Globus pallidus (tissue), 1 donor: ENCODE results near the gene NPAP1.
"Not testable (repeated sequence)": the region's sequence is repeated elsewhere in the genome, so short reads cannot be mapped to it uniquely, and the experiment has no call there.

ENCODE experiments used
- DNase-seq: peaks from one replicate; pipeline ENCODE4 v3.0.0-alpha.2; 2015; ENCODE audit warnings: low spot score

Gene NPAP1, protein sequence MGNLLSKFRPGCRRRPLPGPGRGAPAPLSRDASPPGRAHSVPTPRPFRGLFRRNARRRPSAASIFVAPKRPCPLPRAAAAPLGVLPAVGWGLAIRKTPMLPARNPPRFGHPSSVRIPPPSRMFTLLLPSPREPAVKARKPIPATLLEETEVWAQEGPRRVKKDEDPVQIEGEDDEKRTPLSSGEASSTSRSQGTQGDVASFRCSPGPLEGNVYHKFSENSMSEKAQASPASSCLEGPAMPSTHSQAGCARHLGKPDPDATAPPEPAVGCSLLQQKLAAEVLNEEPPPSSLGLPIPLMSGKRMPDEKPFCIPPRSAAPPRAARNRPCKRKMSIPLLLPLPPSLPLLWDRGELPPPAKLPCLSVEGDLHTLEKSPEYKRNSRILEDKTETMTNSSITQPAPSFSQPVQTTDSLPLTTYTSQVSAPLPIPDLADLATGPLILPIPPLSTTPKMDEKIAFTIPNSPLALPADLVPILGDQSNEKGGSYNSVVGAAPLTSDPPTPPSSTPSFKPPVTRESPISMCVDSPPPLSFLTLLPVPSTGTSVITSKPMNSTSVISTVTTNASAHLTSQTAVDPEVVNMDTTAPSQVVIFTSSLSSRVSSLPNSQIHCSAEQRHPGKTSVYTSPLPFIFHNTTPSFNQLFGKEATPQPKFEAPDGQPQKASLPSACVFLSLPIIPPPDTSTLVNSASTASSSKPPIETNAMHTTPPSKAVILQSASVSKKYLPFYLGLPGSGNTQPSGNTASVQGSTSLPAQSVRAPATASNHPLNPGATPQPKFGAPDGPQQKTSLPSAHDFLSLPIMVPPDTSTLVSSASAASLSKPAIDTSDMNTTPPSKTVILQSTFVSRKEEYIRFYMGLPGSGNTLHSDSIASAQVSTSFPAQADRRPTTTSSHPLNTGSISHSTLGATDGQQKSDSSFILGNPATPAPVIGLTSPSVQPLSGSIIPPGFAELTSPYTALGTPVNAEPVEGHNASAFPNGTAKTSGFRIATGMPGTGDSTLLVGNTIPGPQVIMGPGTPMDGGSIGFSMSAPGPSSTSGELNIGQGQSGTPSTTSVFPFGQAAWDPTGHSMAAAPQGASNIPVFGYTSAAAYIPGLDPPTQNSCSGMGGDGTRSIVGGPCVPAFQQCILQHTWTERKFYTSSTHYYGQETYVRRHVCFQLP

GRCh38 chr15:24675332-24676144 is at the start of gene NPAP1:
TSS of gene NPAP1 (plus strand) at chr15:24675775. CDS start at chr15:24675868, 93 bp downstream.
- no peak for DNase-seq

DNA sequence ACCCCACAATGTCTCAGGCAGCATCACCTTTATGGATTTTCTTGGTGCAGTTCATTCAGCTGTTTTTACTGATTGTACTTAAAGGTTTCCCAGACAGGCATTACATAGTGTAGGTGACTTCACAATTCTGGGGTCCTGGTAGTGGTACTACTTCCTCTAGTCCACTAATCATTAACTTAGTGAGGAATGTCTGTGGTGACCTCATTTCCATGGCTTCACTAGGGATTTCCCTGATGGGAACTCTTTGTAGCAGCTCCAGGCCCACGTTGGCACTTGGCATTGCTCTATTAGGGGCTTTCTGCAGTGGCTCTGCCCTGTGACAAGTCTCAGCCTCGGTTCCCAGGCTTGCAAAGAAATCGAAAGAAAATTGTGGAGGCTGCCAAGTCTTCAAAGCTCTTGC is 48.1 kb upstream of the NPAP1 start:
- DNase-seq = no peak

DNA sequence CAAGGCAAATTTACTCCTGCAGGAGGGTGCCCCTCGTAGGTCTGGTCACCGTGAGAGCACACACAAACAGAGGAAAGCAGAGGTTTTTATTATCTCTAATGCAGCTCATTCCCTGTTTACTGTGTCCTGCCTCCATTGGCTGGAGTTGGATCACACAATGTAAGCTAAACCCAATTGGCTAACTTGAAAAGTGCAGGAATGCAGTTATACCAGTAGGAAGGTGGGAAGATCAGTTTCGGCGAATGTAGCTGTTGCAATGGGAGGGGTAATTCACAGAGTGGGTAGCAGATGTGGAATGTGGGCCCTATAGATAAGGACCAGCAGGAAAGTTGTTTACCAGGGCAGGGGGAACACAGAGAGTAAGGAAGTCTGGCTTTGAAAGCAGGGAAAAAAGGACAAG is 42.5 kb upstream of the NPAP1 start:
- no peak for DNase-seq

GRCh38 chr15:24639412-24639811 is 36.2 kb upstream of the NPAP1 start:
- not testable (repeated sequence) for DNase-seq

DNA sequence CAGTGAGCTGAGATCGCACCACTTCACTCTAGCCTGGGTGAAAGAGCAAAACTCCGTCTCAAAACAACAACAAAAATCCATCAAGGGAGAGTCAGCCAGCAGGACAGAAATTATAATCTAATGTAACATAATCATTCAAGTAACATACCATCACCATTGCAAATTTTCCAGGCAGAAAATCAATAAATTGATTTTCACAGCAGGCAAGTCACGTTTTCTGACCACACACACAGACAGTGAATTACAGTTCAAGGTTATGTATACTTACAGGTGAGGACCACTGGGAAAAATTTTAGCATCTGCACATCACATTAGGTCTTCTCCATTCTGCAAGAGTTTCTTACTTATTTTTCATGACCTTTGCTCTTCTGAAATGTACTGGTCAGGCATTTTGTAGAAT is 29.9 kb upstream of the NPAP1 start:
- DNase-seq = no peak

DNA sequence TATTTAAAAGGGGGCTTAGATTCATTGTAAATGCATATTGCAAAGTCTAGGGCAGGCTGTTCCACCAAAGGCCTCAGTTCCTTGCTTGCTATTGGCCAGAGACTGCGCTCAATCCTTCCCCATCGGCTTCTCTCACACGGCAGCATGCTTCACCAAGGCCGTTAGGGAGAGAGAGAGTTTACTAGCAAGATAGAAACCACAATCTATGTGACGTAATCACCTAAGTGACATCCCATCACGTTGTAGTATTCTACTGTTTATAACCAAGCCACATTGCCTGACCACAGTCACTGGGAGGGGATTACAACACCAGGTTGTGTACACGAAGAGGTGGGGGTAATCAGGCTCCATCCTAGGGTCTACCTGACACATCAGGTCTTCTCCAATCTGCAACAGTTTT is 16.0 kb upstream of the NPAP1 start:
- DNase-seq = no peak

DNA sequence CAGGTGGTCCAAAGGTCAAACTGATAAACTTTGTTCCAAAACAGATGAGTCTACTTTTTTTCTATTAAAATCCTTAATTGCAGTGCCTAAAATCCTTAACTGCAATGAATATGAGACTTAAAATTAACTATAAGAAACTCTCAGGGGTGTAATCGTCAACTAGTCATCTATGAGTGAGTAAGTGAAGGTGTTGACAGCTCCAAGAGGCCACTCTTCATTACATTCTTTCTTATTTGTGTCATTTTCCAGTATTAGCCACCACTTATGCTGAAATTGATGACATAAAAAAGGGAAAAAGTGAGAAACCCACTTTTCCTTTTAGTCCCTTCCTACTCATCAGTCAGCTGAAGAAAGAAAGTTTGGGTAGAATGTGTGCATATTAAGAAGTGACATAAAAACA is 12.6 kb upstream of the NPAP1 start:
- DNase-seq = no peak

DNA sequence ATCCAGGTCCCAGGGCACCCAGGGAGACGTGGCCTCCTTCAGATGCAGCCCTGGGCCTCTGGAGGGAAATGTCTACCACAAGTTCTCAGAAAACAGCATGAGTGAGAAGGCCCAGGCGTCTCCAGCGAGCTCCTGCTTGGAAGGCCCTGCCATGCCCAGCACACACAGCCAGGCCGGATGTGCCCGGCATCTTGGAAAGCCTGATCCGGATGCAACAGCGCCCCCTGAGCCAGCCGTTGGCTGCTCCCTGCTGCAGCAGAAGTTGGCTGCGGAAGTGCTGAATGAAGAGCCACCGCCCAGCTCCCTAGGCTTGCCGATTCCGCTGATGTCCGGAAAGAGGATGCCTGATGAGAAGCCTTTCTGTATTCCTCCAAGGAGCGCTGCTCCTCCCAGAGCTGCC is 856 bp downstream of the NPAP1 start:
- no peak for DNase-seq

- DNase-seq = no peak
These were observed 2.9 kb downstream of the NPAP1 start for GRCh38 chr15:24678485-24678884.

GRCh38 chr15:24682002-24682401 is 6.4 kb downstream of the NPAP1 start:
- no peak for DNase-seq

- not testable (repeated sequence) for DNase-seq
These were observed 7.3 kb downstream of the NPAP1 start for GRCh38 chr15:24682905-24683304.

GRCh38 chr15:24683736-24684135 is 8.2 kb downstream of the NPAP1 start:
- DNase-seq = no peak

DNA sequence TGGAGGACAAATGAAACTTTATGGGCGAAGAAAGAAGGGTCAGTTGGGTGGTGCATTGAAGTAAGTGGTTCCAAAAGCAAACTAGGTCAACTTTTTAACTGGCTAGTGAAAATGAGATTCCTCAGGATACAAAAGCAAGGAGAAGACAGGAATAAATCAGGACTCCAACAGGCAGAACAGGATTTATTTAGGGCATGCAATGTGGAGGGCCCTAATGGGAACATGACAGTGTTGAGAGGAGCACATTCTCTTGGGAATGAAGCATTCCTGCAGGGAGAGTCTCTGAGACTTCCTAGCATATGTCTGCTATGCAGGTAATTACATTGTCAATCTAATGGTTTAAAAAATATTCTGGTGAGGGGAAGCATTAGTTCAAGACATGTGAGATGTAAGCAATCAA is 8.7 kb downstream of the NPAP1 start:
- DNase-seq = no peak

- no peak for DNase-seq
These were observed 20.6 kb downstream of the NPAP1 start for GRCh38 chr15:24696201-24696600.

GRCh38 chr15:24696842-24697241 is 21.3 kb downstream of the NPAP1 start:
- DNase-seq = no peak

DNA sequence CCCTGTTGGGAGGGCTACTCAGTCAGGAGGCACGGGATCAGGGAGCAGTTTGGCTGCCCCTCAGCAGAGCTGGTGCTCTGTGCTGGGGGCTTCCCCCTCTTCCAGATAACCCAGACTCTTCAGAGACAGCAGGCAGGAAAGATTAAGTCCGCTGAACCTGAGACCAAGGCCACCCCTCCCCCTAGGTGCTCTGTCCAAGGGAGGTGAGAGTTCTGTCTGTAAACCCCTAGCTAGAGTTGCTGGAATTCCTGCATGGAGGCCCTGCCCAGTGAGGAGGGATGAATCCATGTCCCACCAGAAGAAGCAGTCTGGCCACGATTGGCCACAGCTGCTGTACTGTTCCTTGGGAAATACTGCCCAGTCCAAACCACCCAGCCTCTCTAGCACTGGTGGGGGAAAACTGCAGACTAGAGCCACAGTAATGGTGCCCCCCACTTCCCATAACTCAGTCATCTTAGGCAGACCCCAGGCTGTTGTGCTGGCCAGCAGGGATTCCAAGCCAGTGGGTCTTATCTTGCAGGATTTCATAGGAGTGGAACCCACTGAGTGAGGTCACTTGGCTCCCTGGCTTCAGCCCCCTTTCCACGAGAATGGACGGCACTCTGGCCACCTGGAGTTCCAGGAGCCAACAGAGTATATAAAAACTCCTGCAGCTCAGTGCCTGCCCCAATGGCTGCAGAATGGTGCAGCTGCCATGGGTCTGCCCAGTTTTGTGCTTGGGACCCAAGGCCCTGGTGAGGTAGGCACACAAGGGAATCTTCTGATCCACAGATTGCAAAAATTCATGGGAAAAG is 42.9 kb downstream of the NPAP1 start:
- no peak for DNase-seq

DNA sequence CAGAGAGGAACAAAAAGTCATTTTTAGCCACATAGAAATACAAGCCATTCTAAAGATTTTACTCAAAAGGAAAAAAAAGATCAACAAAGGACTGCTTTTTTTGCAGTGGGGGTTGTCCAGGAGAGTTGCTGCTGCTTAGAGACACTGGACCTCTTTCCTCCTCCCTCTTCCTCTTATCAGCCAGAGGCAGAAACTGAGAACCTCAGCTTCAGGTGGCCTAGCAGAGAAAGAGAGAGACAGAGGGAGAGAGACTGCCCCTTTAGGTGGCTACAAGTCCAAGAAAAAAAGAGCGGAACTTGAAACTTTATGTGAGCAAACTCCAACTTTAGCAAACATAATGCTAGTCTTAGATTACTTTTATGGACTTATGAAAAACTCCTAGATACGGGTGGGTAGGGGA is 54.2 kb downstream of the NPAP1 start:
- DNase-seq = no peak
